Osteocyte (in vitro differentiated cells): ENCODE measurements around the gene MROH7. TPM values are rescaled to one million over a fixed set of nuclear protein-coding genes. Genes with fewer than 3 reads are reported as not detected.

ENCODE experiments used
- DNase-seq: peaks from one replicate; pipeline ENCODE4 v3.0.0; 2021; ENCODE audit warnings: mixed read lengths; ENCODE audit not compliant: unreplicated experiment; ENCODE audit errors: extremely low spot score
- H3K27ac Mint-ChIP-seq: one replicate; pipeline ENCODE4 v1.8.0; 2021; ENCODE audit warnings: mild to moderate bottlenecking, mixed read lengths; ENCODE audit not compliant: unreplicated experiment
- H3K27me3 Mint-ChIP-seq: one replicate; pipeline ENCODE4 v1.8.0; 2021; ENCODE audit warnings: mixed read lengths; ENCODE audit not compliant: unreplicated experiment
- H3K36me3 Mint-ChIP-seq: one replicate; pipeline ENCODE4 v1.8.0; 2021; ENCODE audit warnings: mixed read lengths; ENCODE audit not compliant: unreplicated experiment
- H3K4me1 Mint-ChIP-seq: one replicate; pipeline ENCODE4 v1.8.0; 2021; ENCODE audit warnings: mixed read lengths; ENCODE audit not compliant: unreplicated experiment
- H3K4me3 Mint-ChIP-seq: one replicate; pipeline ENCODE4 v1.8.0; 2021; ENCODE audit warnings: mild to moderate bottlenecking, moderate library complexity, mixed read lengths; ENCODE audit not compliant: unreplicated experiment
- H3K9me3 Mint-ChIP-seq: one replicate; pipeline ENCODE4 v1.8.0; 2021; ENCODE audit warnings: mixed read lengths; ENCODE audit not compliant: unreplicated experiment
- CTCF ChIP-seq: fragments of 200-600 bp; sonication (generic); IDR thresholded peaks from 2 replicates; pipeline ENCODE4 v1.5.0; 2021; ENCODE audit warnings: antibody characterized with exemption, mild to moderate bottlenecking, moderate library complexity
- total RNA-seq: library from RNA; stranded (reverse); gene quantifications from 2 replicates; pipeline ENCODE4 v1.2.1, GENCODE V29; 2021

MROH7 gene
- total RNA-seq, 1 donor from 2014 or later: 0.11 TPM

GRCh38 chr1:54650417-54650816 lies 8.8 kb downstream of the MROH7 start:
- no peak for DNase-seq
- Mint-ChIP-seq H3K9me3 (no peaks in the 10 kb centered on the region), H3K4me1 (no peaks in the 10 kb centered on the region), H3K4me3 (no peak overlapping the region), H3K27me3 (peaks cover 37% of the 10 kb centered on the region), H3K36me3 (no peaks in the 10 kb centered on the region), H3K27ac (no peak overlapping the region)
- no peak for TF ChIP-seq CTCF

GRCh38 chr1:54651608-54652007 lies 10.0 kb downstream of the MROH7 start:
- Mint-ChIP-seq H3K27me3 (peaks cover 35% of the 10 kb centered on the region), H3K4me3 (no peak overlapping the region), H3K4me1 (no peaks in the 10 kb centered on the region), H3K27ac (no peak overlapping the region), H3K36me3 (no peaks in the 10 kb centered on the region), H3K9me3 (no peaks in the 10 kb centered on the region)
- no peak for TF ChIP-seq CTCF
- no peak for DNase-seq

- DNase-seq: no peak
- H3K36me3 Mint-ChIP-seq: no peaks in the 10 kb centered on the region
- H3K4me1 Mint-ChIP-seq: no peaks in the 10 kb centered on the region
- H3K4me3 Mint-ChIP-seq: no peak overlapping the region
- peaks cover 35% of the 10 kb centered on the region for H3K27me3 Mint-ChIP-seq
- TF ChIP-seq CTCF: no peak
- no peak overlapping the region for H3K27ac Mint-ChIP-seq
- no peaks in the 10 kb centered on the region for H3K9me3 Mint-ChIP-seq
Observed at GRCh38 chr1:54652168-54652567, 10.6 kb downstream of the MROH7 start.

GRCh38 chr1:54653036-54653435 lies 11.4 kb downstream of the MROH7 start:
- no peak for DNase-seq

More at GRCh38 chr1:54653036-54653435, 11.4 kb downstream of the MROH7 start:
- Mint-ChIP-seq H3K36me3 (no peaks in the 10 kb centered on the region), H3K4me3 (no peak overlapping the region), H3K4me1 (no peaks in the 10 kb centered on the region), H3K27me3 (peaks cover 35% of the 10 kb centered on the region), H3K27ac (no peak overlapping the region), H3K9me3 (peaks cover 5% of the 10 kb centered on the region)
- no peak for TF ChIP-seq CTCF
